K562 (cell line): ENCODE data around the gene CCN2.

Experiments
- ATF4 ChIP-seq: fragments of 450-650 bp; formaldehyde crosslinking; IDR thresholded peaks from 2 replicates; pipeline ENCODE4 v1.4.0; 2022; ENCODE audit warnings: mild to moderate bottlenecking, moderate library complexity
- BACH1 ChIP-seq: fragments of 200-800 bp; sonication (Bioruptor generic); IDR thresholded peaks from 2 replicates; pipeline ENCODE4 v1.6.1; 2016; ENCODE audit warnings: missing genetic modification characterization, missing compliant biosample characterization
- CTCF ChIP-seq, 3 experiments: IDR thresholded peaks in 2 of 3; conservative IDR thresholded peaks in 1 of 3; 2 replicates each; pipeline ENCODE4 v1.5.1; 2011 to 2012; ENCODE audit warnings: low read length in 3 of 3, mild to moderate bottlenecking in 3 of 3, control low read depth in 2 of 3, improper control_type of control experiment in 1 of 3, inconsistent platforms in 1 of 3, low read depth in 1 of 3, mixed read lengths in 1 of 3, moderate library complexity in 1 of 3; ENCODE audit not compliant: insufficient read depth in 2 of 3
- ELF1 ChIP-seq: fragments of 200-800 bp; sonication (Bioruptor generic); IDR thresholded peaks from 2 replicates; pipeline ENCODE4 v1.6.1; 2016; ENCODE audit warnings: missing genetic modification characterization, missing compliant biosample characterization
- ELF2 ChIP-seq: fragments of 250-450 bp; sonication (Bioruptor Pico); IDR thresholded peaks from 2 replicates; pipeline ENCODE4 v1.5.0; 2021; ENCODE audit warnings: mild to moderate bottlenecking
- MLLT1 ChIP-seq, 2 experiments: fragments of 450-650 bp; IDR thresholded peaks; 2 replicates each; pipeline ENCODE4 v1.6.1; 2016
- PYGO2 ChIP-seq: fragments of 450-650 bp; IDR thresholded peaks from 2 replicates; pipeline ENCODE4 v1.6.1; 2016; ENCODE audit warnings: mild to moderate bottlenecking, missing genetic modification characterization, moderate library complexity, missing compliant biosample characterization
- RAD21 ChIP-seq, 2 experiments: fragments of 250-450 bp in 1 of 2; fragments of 450-650 bp in 1 of 2; sonication (Bioruptor Pico) in 1 of 2; formaldehyde crosslinking in 1 of 2; IDR thresholded peaks in 1 of 2; conservative IDR thresholded peaks in 1 of 2; 2 replicates each; pipeline versions ENCODE4 v1.4.0 to v1.8.0; 2020 to 2022; ENCODE audit warnings: mild to moderate bottlenecking in 2 of 2, moderate library complexity in 1 of 2
- WHSC1 ChIP-seq: IDR thresholded peaks from one replicate; pipeline ENCODE4 v1.6.1; 2012; ENCODE audit warnings: low read length, control low read depth, inconsistent platforms
- XRCC5 ChIP-seq: fragments of 200-400 bp; formaldehyde crosslinking; IDR thresholded peaks from 2 replicates; pipeline ENCODE4 v1.6.1; 2017; ENCODE audit warnings: low read depth, mild to moderate bottlenecking, low read length

- TF ChIP-seq WHSC1 (no peak), BACH1 (tag) (no peak), PYGO2 (tag) (no peak), CTCF (IDR thresholded peaks at IDR 0.05 in 2 of 3, conservative IDR thresholded peaks at IDR 0.05 in 1 of 3; ENCODE audit: insufficient read depth in 2 of 3, low read depth in 1 of 3, low read length in 3 of 3) (no peak), ELF1 (tag) (no peak), RAD21 (CRISPR knock-in tag; conservative IDR thresholded peaks at IDR 0.05 in 1 of 2, IDR thresholded peaks at IDR 0.05 in 1 of 2) (no peak), MLLT1 (IDR thresholded peaks at IDR 0.05) (no peak), ATF4 (CRISPR knock-in tag) (no peak), ELF2 (no peak), XRCC5 (no peak)
These were observed 33.9 kb downstream of the CCN2 start for GRCh38 chr6:131917318-131917717.
